ENCODE measurements around the gene CD164L2. TPM values are rescaled to one million over a fixed set of nuclear protein-coding genes. Genes with fewer than 3 reads are reported as not detected.

The CD164L2 gene
- total RNA-seq, 1 experiment from 2014 or later: not detected

DNA sequence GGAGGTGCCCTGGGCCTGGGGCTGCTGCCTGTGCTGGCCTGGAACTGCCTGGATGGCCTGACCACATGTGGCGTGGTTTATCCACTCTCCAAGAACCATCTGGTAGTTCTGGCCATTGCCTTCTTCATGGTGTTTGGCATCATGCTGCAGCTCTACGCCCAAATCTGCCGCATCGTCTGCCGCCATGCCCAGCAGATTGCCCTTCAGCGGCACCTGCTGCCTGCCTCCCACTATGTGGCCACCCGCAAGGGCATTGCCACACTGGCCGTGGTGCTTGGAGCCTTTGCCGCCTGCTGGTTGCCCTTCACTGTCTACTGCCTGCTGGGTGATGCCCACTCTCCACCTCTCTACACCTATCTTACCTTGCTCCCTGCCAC, 11.1 kb upstream of the CD164L2 start:
- H3K4me3 ChIP-seq (ENCODE audit: low read depth, low read length): no peak overlapping the region
- H3K9me3 ChIP-seq: no peaks in the 10 kb centered on the region
- POLR2A ChIA-PET: no interaction called here

DNA sequence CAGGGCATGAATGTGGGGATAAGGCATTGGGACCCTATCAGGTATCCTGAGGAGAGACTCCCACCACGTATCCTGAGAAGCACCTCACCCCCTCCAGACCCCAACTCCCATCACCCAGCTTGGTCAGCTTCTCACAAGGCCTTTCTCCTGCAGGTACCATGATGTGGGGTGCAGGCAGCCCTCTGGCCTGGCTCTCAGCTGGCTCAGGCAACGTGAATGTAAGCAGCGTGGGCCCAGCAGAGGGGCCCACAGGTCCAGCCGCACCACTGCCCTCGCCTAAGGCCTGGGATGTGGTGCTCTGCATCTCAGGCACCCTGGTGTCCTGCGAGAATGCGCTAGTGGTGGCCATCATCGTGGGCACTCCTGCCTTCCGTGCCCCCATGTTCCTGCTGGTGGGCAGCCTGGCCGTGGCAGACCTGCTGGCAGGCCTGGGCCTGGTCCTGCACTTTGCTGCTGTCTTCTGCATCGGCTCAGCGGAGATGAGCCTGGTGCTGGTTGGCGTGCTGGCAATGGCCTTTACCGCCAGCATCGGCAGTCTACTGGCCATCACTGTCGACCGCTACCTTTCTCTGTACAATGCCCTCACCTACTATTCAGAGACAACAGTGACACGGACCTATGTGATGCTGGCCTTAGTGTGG, 10.6 kb upstream of the CD164L2 start:
- Histone ChIP-seq H3K9me3 (no peaks in the 10 kb centered on the region), H3K27me3 (replicated peaks; ENCODE audit: control insufficient read depth, insufficient read depth, low read length) (no peaks in the 10 kb centered on the region), H3K4me1 (peaks cover 3% of the 10 kb centered on the region; the same call in 1 of the 2 replicates), H3K36me3 (ENCODE audit: control insufficient read depth, insufficient read depth, low read length) (no peaks in the 10 kb centered on the region), H3K4me3 (ENCODE audit: low read depth, low read length) (no peak overlapping the region)
- Mint-ChIP-seq H3K9me3 (ENCODE audit: unreplicated experiment) (no peaks in the 10 kb centered on the region), H3K36me3 (ENCODE audit: insufficient read depth, unreplicated experiment) (peaks cover 3% of the 10 kb centered on the region), H3K27me3 (ENCODE audit: insufficient read depth, unreplicated experiment) (no peaks in the 10 kb centered on the region), H3K4me1 (ENCODE audit: low read depth, unreplicated experiment) (peaks cover 9% of the 10 kb centered on the region), H3K4me3 (ENCODE audit: unreplicated experiment) (peak overlapping the region; percentile 73), H3K27ac (ENCODE audit: unreplicated experiment) (no peak overlapping the region)
- no TSS peak for BruUV-seq (replicated peaks)
- intact Hi-C loops (cut with micrococcal nuclease; ENCODE audit: unreplicated experiment): loop anchor here (2.0 to 5.0 kb wide), 2 partner anchors 213 to 269 kb away; no protein-coding TSS in a partner anchor
- ChIA-PET CTCF (interaction anchor here (0.6 to 0.7 kb wide), 2 partner anchors 97 to 213 kb away, joined by 4 to 5 read pairs; no protein-coding TSS in a partner anchor), POLR2A (no interaction called here)
- TF ChIP-seq, protein P1, sequence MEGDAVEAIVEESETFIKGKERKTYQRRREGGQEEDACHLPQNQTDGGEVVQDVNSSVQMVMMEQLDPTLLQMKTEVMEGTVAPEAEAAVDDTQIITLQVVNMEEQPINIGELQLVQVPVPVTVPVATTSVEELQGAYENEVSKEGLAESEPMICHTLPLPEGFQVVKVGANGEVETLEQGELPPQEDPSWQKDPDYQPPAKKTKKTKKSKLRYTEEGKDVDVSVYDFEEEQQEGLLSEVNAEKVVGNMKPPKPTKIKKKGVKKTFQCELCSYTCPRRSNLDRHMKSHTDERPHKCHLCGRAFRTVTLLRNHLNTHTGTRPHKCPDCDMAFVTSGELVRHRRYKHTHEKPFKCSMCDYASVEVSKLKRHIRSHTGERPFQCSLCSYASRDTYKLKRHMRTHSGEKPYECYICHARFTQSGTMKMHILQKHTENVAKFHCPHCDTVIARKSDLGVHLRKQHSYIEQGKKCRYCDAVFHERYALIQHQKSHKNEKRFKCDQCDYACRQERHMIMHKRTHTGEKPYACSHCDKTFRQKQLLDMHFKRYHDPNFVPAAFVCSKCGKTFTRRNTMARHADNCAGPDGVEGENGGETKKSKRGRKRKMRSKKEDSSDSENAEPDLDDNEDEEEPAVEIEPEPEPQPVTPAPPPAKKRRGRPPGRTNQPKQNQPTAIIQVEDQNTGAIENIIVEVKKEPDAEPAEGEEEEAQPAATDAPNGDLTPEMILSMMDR (IDR thresholded peaks at IDR 0.05; ENCODE audit: insufficient read depth in 1 of 2, low read depth in 1 of 2, low read length in 1 of 2, severe bottlenecking in 1 of 2, unreplicated experiment in 1 of 2): no peak
- no peak for DNase-seq

More for the DNA sequence above, 11.1 kb upstream of the CD164L2 start:
- H3K36me3 ChIP-seq (ENCODE audit: control insufficient read depth, insufficient read depth, low read length): no peaks in the 10 kb centered on the region
- H3K27me3 ChIP-seq (replicated peaks; ENCODE audit: control insufficient read depth, insufficient read depth, low read length): no peaks in the 10 kb centered on the region
- H3K36me3 Mint-ChIP-seq (ENCODE audit: insufficient read depth, unreplicated experiment): peaks cover 8% of the 10 kb centered on the region
- CTCF ChIA-PET: interaction anchor here (0.6 to 1.8 kb wide), 6 partner anchors 22 to 584 kb away, joined by 3 to 18 read pairs (median 6); partner anchors contain the start of gene MAP3K6
- TF ChIP-seq, protein P1 (IDR thresholded peaks at IDR 0.05; ENCODE audit: insufficient read depth in 1 of 2, low read depth in 1 of 2, low read length in 1 of 2, severe bottlenecking in 1 of 2, unreplicated experiment in 1 of 2): no peak
- H3K27ac Mint-ChIP-seq (ENCODE audit: unreplicated experiment): no peak overlapping the region
- no TSS peak for BruUV-seq (replicated peaks)
- intact Hi-C loops (cut with micrococcal nuclease; ENCODE audit: unreplicated experiment): loop anchor here (5.0 kb wide), 1 partner anchor 268 kb away; no protein-coding TSS in a partner anchor
- peaks cover 8% of the 10 kb centered on the region; the same call in 1 of the 2 replicates for H3K4me1 ChIP-seq
- no peak overlapping the region for H3K4me3 Mint-ChIP-seq (ENCODE audit: unreplicated experiment)
- DNase-seq: no peak
- H3K27me3 Mint-ChIP-seq (ENCODE audit: insufficient read depth, unreplicated experiment): no peaks in the 10 kb centered on the region
- H3K9me3 Mint-ChIP-seq (ENCODE audit: unreplicated experiment): no peaks in the 10 kb centered on the region
- H3K4me1 Mint-ChIP-seq (ENCODE audit: low read depth, unreplicated experiment): peaks cover 13% of the 10 kb centered on the region

DNA sequence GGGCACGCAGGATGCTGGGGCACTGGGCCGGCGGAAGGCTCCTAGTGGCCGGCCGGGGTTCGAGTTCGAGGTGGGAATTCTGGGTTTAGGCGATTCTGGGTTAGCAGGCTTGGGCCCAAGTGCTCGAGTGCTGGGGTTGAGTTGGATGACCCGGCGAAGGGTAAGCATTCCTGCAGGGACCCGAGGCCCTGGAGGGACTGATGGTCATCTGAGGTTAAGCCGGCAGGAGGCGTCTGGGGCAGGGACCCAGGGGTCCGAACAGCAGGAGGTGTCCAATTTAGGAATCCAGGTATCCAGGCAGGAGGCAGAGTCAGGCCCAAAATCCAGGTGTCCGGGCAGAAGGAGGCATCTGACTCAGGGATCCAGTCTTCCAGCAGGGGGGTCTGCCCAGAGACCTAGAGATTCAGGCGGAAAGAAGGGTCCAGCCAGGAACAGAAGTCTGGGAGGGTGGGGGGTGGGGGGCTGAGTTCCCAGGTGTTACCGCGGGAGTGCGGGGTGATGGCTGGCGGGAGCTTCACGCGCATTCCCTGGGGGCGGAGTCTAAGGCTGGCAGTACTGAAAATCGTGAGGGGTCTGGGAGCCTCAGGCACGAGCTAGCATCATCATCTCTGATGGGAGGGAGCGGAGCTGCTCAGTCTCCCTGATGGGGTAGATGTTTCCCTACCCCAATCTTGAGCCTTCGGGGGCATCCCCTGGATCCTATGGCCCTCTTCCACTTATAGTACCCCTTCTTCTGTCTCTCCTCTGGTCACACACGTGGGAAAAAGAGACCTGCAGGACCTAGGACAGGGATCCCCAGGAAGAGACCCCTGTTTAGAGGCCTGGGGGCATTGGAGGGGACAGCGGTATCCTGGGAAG, 9.9 kb upstream of the CD164L2 start:
- Histone ChIP-seq H3K27me3 (replicated peaks; ENCODE audit: control insufficient read depth, insufficient read depth, low read length) (no peaks in the 10 kb centered on the region), H3K36me3 (ENCODE audit: control insufficient read depth, insufficient read depth, low read length) (no peaks in the 10 kb centered on the region), H3K4me1 (no peaks in the 10 kb centered on the region), H3K4me3 (ENCODE audit: low read depth, low read length) (peak overlapping the region; percentile 42), H3K9me3 (no peaks in the 10 kb centered on the region)
- no peaks in the 10 kb centered on the region for H3K9me3 Mint-ChIP-seq (ENCODE audit: unreplicated experiment)
- intact Hi-C loops (cut with micrococcal nuclease; ENCODE audit: unreplicated experiment): loop anchor here (2.0 to 5.0 kb wide), 2 partner anchors 214 to 269 kb away; no protein-coding TSS in a partner anchor
- H3K4me1 Mint-ChIP-seq (ENCODE audit: low read depth, unreplicated experiment): peaks cover 7% of the 10 kb centered on the region
- peak in 1 of 2 experiments; percentile 34 for DNase-seq
- H3K27me3 Mint-ChIP-seq (ENCODE audit: insufficient read depth, unreplicated experiment): no peaks in the 10 kb centered on the region
- H3K4me3 Mint-ChIP-seq (ENCODE audit: unreplicated experiment): peak overlapping the region; percentile 73
- no TSS peak for BruUV-seq (replicated peaks)
- POLR2A ChIA-PET: no interaction called here
- H3K27ac Mint-ChIP-seq (ENCODE audit: unreplicated experiment): peak overlapping the region; percentile 62
- TF ChIP-seq, protein P1 (IDR thresholded peaks at IDR 0.05; ENCODE audit: insufficient read depth in 1 of 2, low read depth in 1 of 2, low read length in 1 of 2, severe bottlenecking in 1 of 2, unreplicated experiment in 1 of 2): peak in 1 of 2 experiments; percentile 21
- CTCF ChIA-PET: interaction anchor here (0.6 to 0.7 kb wide), 2 partner anchors 97 to 214 kb away, joined by 4 to 5 read pairs; no protein-coding TSS in a partner anchor
- H3K36me3 Mint-ChIP-seq (ENCODE audit: insufficient read depth, unreplicated experiment): no peaks in the 10 kb centered on the region
